Endothelial cell (in vitro differentiated cells): Measurements from ENCODE around the gene BRCC3. TPM values are rescaled to one million over a fixed set of nuclear protein-coding genes. Genes with fewer than 3 reads are reported as not detected.

Experiments used
- DNase-seq: peaks from one replicate; pipeline ENCODE4 v3.0.0; 2021; ENCODE audit warnings: low spot score
- H3K27ac Mint-ChIP-seq: one replicate; pipeline ENCODE4 v1.8.0; 2021; ENCODE audit warnings: mixed read lengths, inconsistent platforms; ENCODE audit not compliant: unreplicated experiment
- H3K27me3 Mint-ChIP-seq: one replicate; pipeline ENCODE4 v1.8.0; 2021; ENCODE audit warnings: mild to moderate bottlenecking, moderate library complexity, mixed read lengths, inconsistent platforms; ENCODE audit not compliant: unreplicated experiment
- H3K36me3 Mint-ChIP-seq: one replicate; pipeline ENCODE4 v1.8.0; 2021; ENCODE audit warnings: mild to moderate bottlenecking, low read depth, mixed read lengths, inconsistent platforms; ENCODE audit not compliant: unreplicated experiment
- H3K4me1 Mint-ChIP-seq: one replicate; pipeline ENCODE4 v1.8.0; 2021; ENCODE audit warnings: mild to moderate bottlenecking, mixed read lengths, inconsistent platforms; ENCODE audit not compliant: unreplicated experiment
- H3K4me3 Mint-ChIP-seq: one replicate; pipeline ENCODE4 v1.8.0; 2021; ENCODE audit warnings: mild to moderate bottlenecking, mixed read lengths, inconsistent platforms; ENCODE audit not compliant: unreplicated experiment
- H3K9me3 Mint-ChIP-seq: one replicate; pipeline ENCODE4 v1.8.0; 2021; ENCODE audit warnings: mixed read lengths, inconsistent platforms; ENCODE audit not compliant: unreplicated experiment
- total RNA-seq: library from RNA; stranded (reverse); fragmentation: NEBNext Ultra II Directional; extraction: Animal tissue kit (Norgen Biotek cat#: 25700); gene quantifications from one replicate; pipeline ENCODE4 v1.2.1, GENCODE V29; 2021; ENCODE audit not compliant: unreplicated experiment
- TF ChIP-seq, protein P1 (sequence below): fragments of 200-600 bp; sonication (generic); IDR thresholded peaks from one replicate; pipeline ENCODE4 v1.5.0; 2021; ENCODE audit warnings: antibody characterized with exemption; ENCODE audit not compliant: unreplicated experiment

BRCC3 gene
- total RNA-seq, 1 donor from 2014 or later, result 42.5 TPM

GRCh38 chrX:155115174-155115819 lies 44.0 kb downstream of the BRCC3 start:
- H3K4me1 Mint-ChIP-seq, result no peaks in the 10 kb centered on the region
- no peak overlapping the region for H3K27ac Mint-ChIP-seq
- TF ChIP-seq, protein P1, sequence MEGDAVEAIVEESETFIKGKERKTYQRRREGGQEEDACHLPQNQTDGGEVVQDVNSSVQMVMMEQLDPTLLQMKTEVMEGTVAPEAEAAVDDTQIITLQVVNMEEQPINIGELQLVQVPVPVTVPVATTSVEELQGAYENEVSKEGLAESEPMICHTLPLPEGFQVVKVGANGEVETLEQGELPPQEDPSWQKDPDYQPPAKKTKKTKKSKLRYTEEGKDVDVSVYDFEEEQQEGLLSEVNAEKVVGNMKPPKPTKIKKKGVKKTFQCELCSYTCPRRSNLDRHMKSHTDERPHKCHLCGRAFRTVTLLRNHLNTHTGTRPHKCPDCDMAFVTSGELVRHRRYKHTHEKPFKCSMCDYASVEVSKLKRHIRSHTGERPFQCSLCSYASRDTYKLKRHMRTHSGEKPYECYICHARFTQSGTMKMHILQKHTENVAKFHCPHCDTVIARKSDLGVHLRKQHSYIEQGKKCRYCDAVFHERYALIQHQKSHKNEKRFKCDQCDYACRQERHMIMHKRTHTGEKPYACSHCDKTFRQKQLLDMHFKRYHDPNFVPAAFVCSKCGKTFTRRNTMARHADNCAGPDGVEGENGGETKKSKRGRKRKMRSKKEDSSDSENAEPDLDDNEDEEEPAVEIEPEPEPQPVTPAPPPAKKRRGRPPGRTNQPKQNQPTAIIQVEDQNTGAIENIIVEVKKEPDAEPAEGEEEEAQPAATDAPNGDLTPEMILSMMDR, result no peak
- no peaks in the 10 kb centered on the region for H3K9me3 Mint-ChIP-seq
- H3K27me3 Mint-ChIP-seq, result peaks cover 2% of the 10 kb centered on the region
- DNase-seq, result no peak
- H3K36me3 Mint-ChIP-seq, result no peaks in the 10 kb centered on the region
- no peak overlapping the region for H3K4me3 Mint-ChIP-seq

GRCh38 chrX:155127465-155127864 lies 56.2 kb downstream of the BRCC3 start:
- Mint-ChIP-seq H3K4me3 (no peak overlapping the region), H3K36me3 (peaks cover 4% of the 10 kb centered on the region), H3K27ac (no peak overlapping the region), H3K9me3 (no peaks in the 10 kb centered on the region), H3K27me3 (peaks cover 1% of the 10 kb centered on the region), H3K4me1 (no peaks in the 10 kb centered on the region)
- TF ChIP-seq, protein P1, result no peak
- DNase-seq, result no peak

DNA sequence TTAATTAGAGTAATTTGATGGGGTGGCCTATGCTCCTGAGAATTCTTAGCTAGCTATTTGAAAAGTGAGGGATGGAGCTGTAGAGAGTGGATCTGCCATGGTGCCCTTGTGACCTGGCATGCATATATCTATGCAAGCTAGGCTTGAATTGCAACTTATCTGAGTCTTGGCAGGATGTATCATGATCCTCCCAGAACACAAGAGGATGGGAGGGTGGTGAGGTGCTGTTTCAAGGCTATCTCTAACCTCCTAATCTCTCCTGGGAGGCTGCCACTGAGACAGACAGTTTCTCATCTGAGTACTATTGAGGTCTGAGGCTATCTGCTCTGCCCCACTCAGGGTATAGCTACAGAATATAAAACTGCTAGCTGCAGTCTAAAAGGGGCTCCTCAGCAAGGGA lies 56.6 kb downstream of the BRCC3 start:
- H3K27ac Mint-ChIP-seq, result no peak overlapping the region
- TF ChIP-seq, protein P1, result no peak
- H3K9me3 Mint-ChIP-seq, result no peaks in the 10 kb centered on the region

DNA sequence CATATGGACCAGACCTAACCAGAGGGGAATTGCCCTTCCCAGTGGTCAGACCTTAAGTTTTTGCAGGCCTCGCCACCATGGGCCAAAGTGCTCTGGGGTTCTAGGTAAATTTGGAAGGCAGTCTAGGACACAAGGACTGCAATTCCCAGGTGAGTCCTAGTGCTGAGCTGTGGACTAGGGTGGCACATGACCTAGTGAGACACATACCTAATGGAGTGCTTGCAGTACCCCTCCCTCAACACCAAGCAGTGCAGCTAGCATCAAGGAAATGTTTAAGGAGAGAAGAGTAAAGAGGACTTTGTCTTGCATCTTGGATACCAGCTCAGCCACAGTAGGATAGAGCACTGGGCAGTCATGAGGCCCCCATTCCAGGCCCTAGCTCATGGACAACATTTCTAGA lies 60.8 kb downstream of the BRCC3 start:
- Mint-ChIP-seq H3K4me1 (no peaks in the 10 kb centered on the region), H3K36me3 (no peaks in the 10 kb centered on the region), H3K27me3 (no peaks in the 10 kb centered on the region), H3K9me3 (no peaks in the 10 kb centered on the region), H3K4me3 (no peak overlapping the region), H3K27ac (no peak overlapping the region)
- no peak for DNase-seq
- TF ChIP-seq, protein P1, result no peak

More for the DNA sequence above, 56.6 kb downstream of the BRCC3 start:
- peaks cover 4% of the 10 kb centered on the region for H3K36me3 Mint-ChIP-seq
- H3K4me3 Mint-ChIP-seq, result no peak overlapping the region
- no peaks in the 10 kb centered on the region for H3K4me1 Mint-ChIP-seq
- peaks cover 1% of the 10 kb centered on the region for H3K27me3 Mint-ChIP-seq
- DNase-seq, result no peak

DNA sequence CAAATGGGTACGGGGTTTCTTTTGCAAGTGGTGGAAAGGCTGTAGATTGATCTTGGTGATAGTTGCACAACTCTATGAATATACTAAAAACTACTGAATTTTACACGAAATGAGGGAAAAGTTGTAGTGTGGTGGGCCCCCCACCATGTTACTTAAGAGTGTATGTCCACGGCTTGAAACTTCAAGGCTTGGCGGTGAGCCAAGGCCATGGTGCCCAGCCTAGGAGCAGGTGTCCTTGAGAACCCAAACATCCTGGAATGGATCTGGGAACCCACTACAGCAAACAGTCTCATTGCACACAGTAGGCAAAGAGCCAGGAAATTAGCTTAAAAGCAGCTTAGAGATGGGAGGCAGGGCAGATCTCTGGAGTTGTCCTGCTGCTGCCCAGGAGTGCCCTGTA lies 62.9 kb downstream of the BRCC3 start:
- Mint-ChIP-seq H3K9me3 (no peaks in the 10 kb centered on the region), H3K4me1 (no peaks in the 10 kb centered on the region), H3K36me3 (no peaks in the 10 kb centered on the region), H3K27ac (no peak overlapping the region), H3K27me3 (no peaks in the 10 kb centered on the region), H3K4me3 (no peak overlapping the region)
- no peak for DNase-seq
- TF ChIP-seq, protein P1, result no peak
